Stimulated activated CD4-positive, alpha-beta T cell treated with anti-CD3 and anti-CD28 coated beads, Interleukin-1b, Interleukin-23, amount 100 ng/mL, for 48 hours (primary cell): ENCODE data around the gene KCNMA1.
"Not testable (repeated sequence)": the region's sequence is repeated elsewhere in the genome, so short reads cannot be mapped to it uniquely, and the experiment has no call there.

Experiments used
- DNase-seq: peaks from one replicate; pipeline ENCODE4 v3.0.0-alpha.2; 2020

KCNMA1 gene

GRCh38 chr10:77637532-77638320 lies at the start of gene KCNMA1:
Gene KCNMA1 (minus strand): TSS chr10:77637808.
- no peak for DNase-seq

GRCh38 chr10:77686650-77687417 lies 49.2 kb upstream of the KCNMA1 start:
- no peak for DNase-seq

DNA sequence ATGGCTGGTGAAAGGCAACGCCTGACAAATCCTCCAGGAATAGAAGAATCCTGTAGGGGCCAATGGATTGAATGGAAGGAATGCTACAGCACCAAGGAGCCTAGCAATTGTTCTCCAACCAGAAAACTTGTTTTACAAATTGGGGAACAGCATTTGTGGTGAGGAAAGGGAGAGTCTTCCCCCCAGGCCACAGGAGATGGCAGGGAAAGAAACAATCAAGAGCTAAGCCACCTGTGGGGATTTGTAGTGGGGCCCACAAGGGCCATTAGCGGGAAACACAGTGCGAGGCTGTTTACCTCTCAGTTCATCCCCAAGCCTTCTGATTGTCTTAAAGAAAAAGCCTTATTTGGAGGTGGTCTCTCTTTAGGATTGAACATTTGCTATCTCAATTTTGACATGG lies 48.5 kb upstream of the KCNMA1 start:
- no peak for DNase-seq

- no peak for DNase-seq
Observed at GRCh38 chr10:77685432-77685831, 47.8 kb upstream of the KCNMA1 start.

- DNase-seq = not testable (repeated sequence)
Observed at GRCh38 chr10:77683088-77683432, 45.5 kb upstream of the KCNMA1 start.

DNA sequence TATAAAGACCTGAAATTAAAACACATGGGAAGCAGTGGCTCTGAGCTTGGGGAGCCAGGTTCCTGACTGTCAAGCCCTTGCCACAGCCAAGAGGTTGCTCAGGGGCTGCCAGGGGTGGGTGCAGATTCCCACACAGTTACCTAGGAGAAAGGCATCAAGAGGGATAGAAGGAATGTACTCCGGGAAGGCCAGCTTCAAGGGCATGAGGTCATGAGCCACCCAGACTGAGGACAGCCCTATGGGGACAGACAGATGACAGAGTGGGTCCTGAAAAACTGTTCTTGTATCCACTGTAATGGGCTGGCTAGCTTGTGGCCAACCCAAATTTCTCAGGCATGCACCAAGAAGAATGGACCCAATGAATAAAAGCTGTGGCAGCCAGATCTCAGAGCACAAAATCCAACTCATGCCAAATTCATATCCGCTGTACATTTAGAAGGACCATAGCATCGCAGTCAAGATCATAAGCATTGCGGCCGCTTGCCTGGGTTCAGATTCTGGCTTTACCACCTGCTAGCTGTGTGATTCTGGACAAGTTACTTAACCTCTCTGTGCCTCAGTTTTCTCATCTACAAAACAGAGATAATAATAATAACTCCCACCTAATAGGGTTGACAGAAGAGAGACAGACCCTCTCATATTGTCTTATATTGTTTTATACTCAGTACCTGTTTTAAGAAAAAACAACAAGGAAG lies 44.9 kb upstream of the KCNMA1 start:
- no peak for DNase-seq

- no peak for DNase-seq
Observed at GRCh38 chr10:77681839-77682238, 44.2 kb upstream of the KCNMA1 start.

GRCh38 chr10:77680811-77681210 lies 43.2 kb upstream of the KCNMA1 start:
- no peak for DNase-seq

DNA sequence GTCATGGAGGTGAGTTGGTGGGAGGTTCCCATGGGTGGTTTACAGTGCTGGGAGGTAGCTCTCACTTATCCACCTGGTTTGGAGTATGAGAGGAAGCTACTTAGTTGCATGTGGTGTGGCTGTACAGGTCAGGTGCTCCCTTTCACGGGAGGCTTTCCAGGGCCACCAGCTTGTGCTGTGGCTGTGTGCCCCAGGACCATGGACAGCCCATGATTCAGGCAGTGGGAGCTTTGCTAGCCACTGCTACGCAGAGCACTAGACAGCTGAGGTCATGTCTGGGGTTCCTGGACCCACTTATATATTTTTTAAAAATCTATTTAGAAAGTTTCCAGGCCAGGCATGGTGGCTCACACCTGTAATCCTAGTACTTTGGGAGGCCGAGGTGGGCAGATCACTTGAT lies 42.5 kb upstream of the KCNMA1 start:
- no peak for DNase-seq

- DNase-seq = no peak
Observed at GRCh38 chr10:77679217-77679616, 41.6 kb upstream of the KCNMA1 start.

- no peak for DNase-seq
Observed at GRCh38 chr10:77678146-77678545, 40.5 kb upstream of the KCNMA1 start.

- no peak for DNase-seq
Observed at GRCh38 chr10:77675347-77675746, 37.7 kb upstream of the KCNMA1 start.

- no peak for DNase-seq
Observed at GRCh38 chr10:77673515-77674140, 36.0 kb upstream of the KCNMA1 start.

GRCh38 chr10:77673101-77673500 lies 35.5 kb upstream of the KCNMA1 start:
- no peak for DNase-seq

DNA sequence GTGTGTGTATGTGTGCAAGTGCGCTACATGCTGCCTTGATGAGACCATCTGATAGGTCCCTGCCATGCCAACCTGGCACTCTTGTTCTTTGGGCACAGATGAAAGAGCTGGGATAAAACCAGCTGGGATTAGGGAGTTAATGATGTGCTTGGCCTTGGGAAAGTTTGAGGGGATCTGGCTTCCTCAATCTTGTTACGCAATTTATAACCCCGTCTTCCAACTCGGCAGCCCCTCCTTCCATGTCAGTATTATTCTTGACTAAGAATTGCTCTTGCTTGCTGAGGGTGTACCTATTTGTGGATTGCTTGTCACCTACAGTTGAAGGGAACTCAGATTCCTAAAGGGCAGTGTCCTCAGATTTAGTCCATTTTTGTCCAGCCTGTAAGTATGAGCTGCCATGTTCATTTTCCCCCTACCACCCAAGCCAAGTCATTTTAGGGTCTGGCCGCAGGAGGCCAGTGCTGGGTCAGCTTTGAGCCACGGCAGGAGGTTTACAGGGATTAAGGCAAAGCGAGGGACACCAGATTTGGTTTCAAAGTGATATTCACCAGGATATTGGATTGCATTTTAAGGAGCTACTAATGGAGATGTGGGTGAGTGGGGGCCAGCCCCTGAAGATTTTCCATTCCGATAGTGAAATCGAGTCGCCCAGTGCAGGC lies 34.1 kb upstream of the KCNMA1 start:
- DNase-seq = no peak

DNA sequence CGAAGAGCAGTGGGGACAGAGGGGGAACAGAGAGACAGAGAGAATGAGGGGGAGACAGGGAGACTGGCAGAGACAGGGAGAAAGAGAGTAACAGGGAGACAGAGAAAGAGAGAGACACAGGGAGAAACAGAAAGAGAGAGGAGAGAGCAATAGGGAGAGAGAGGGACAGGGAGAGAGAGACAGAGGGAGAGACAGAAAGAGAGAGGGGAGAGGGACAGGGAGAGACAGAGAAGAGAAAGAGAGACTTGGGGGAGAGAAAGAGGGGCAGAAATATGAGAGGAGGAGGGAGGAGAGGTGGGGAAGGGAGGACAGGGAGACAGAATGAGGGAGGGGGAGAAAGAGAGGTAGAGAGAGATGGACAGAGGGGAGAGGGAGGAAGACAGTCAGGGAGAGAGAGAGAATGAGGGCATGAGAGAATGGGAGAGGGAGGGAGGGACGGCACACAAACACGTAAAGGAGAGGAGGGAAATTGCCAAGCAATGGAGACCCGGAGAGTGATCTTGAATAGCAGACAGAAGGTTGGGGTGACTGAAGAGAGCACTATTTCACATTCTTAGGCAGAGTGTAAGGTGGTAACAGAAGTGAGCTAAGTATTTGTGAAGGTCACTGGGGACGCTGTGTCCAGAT lies 33.3 kb upstream of the KCNMA1 start:
- DNase-seq = no peak

DNA sequence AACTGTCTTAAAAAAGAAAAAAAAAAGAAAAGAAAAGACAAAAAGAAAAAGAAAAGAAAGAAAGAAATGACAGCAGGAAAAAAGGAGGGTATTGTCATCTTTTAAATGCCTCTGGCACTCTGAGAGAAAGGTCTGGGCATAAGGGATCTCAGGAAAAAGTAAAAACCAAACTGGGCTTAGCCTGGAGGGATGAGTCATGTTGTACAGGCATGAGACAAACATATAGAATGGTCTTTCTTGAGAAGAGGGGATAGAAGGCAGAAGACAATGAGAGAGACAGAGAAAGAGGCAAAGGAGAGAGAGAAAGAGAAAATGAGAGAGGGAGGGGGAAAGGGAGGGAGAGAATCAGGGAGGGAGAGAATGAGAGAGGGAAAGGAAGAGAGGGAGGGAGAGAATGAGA lies 32.3 kb upstream of the KCNMA1 start:
- DNase-seq = no peak

DNA sequence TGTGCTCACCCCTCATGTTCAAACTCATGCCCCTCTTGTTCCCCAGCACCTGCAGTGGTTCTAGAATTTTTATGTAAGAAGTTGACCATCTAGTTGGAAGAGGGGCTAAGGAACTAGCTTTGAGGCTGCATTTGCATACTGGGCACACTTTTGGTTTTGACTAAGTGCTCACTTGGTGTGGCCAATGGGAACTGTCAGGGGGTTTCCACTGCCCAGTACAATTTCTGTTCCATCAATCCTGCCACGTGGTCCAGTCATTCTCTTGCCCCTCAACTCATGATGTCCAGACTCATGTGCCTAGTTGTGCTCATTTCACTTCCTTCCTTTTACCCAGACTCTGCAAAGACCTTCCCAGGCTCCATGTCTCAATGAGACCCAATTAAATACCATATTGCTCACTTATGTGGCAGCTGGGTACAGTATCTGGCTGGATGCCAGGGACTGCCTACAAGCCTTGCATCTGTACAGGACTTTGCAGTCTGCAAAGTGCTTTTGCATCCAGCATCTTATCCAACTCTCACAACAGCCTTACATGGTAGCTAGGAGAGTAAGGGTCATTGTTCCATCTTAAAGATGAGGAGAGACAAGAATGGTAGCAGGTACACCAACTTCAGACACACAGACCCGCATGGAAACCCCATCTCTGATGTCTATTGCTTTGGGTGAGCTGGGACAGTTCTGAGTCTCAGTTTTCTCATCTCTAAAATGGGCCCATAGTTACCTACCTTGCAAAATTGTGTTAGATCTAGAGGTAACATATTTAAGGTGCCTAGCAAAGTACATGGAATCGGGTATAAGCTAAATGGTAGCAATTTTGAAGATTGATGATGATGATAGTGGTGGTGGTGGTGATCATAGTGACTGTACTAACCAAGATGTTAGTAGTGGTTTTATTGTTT lies 30.1 kb upstream of the KCNMA1 start:
- DNase-seq = no peak

DNA sequence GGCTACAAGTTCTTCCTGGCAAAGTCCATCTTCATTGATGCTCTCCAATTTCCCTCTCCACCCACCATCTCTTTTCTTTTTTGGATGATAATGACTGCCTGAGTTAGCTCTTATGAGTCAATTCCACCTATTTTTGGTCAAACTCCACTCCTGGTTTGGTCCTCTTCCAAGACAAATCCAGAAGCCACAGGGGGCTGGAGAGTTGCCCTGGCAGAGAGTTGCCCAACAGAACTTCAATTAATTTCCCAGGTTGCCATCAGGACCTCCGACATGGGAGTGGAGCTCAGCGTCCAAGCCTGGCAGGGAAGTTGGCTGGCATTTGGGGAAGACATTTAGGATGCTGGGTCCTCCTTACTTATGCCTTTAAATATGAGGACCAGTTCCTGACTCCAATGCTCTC lies 29.2 kb upstream of the KCNMA1 start:
- no peak for DNase-seq

- no peak for DNase-seq
Observed at GRCh38 chr10:77664696-77665095, 27.1 kb upstream of the KCNMA1 start.

DNA sequence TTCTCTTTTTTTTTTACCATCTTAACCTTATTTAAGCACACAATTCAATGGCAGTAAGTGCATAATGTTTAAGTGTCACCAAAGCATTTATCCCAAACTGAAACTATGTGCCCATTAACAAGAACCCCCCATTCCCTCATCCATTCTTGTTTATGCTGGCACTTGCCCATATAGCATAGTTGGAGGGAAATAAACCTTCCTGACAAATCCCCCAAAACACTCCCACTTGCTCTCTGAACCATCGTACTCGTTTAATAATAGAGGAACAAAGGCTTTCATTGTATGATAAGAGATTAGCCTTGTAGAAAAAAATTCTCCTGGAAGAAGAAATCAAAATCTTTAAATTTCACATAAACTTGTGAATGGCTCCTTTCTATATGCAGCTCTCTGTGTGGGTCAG lies 26.4 kb upstream of the KCNMA1 start:
- no peak for DNase-seq
